GM23248 (cell line): Measurements from ENCODE around the gene POLDIP2.

Experiments used
- EZH2 ChIP-seq: fragments of 200-600 bp; sonication (generic); IDR thresholded peaks from 2 replicates; pipeline ENCODE4 v1.6.1; 2018; ENCODE audit warnings: antibody characterized with exemption, mild to moderate bottlenecking; ENCODE audit not compliant: insufficient read depth, poor library complexity, severe bottlenecking
- EZH2phosphoT487 ChIP-seq: fragments of 200-600 bp; sonication (generic); IDR thresholded peaks from 2 replicates; pipeline ENCODE4 v1.6.1; 2018; ENCODE audit warnings: antibody characterized with exemption, moderate library complexity, mild to moderate bottlenecking, low read depth; ENCODE audit not compliant: insufficient read depth

GRCh38 chr17:28394337-28395116 lies 37.2 kb upstream of the POLDIP2 start:
- TF ChIP-seq EZH2 (no peak), EZH2phosphoT487 (no peak)
